ENCODE results near the gene TMEM219. TPM values are rescaled to one million over a fixed set of nuclear protein-coding genes. Genes with fewer than 3 reads are reported as not detected.

TMEM219 gene
- total RNA-seq, 1 experiment from 2014 or later, result 92.1 TPM

DNA sequence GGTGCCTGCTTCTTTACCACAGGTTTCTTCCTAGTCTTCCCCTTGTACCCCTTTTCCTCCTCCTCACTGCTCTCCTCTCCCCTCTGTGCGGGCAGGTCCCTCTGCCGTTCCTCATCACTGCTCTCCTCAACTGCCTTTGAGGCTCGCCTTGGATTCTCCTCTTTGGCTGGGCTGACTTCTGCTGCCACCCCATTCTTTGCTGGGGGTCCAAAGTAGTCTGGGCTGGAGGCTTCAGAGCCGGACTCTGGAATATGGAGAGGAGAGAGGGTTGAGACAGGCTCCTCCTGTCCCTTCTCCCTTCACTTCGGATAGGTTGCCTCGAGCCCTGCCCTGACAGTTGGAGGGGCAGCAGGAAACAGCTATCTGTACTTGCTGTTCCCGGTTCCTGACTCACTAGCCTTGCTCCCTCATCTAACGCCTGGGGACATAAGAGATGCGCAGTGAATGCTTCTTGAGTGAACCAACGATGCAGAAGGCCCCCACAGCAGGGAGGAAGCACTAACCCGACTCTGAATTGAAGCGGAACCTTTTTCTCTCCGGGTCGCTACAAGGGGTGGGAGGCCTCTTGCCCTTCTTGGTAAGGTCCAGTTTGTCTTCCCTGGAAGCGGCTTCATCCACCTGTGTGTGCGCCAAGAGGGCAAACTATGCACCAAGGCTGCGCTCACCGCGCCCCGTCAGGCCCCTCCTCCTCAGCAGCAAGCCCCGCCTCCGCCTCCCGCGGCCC, 32.9 kb downstream of the TMEM219 start:
- peaks cover 53% of the 10 kb centered on the region for H3K36me3 Mint-ChIP-seq (ENCODE audit: insufficient read depth, unreplicated experiment)
- BruUV-seq (replicated peaks), result TSS peak; percentile 75
- CTCF ChIA-PET, result interaction anchor here (1.1 to 1.2 kb wide), 4 partner anchors 11 to 68 kb away, joined by 3 to 5 read pairs (median 4); partner anchors contain the start of genes KCTD13 and TAOK2
- TF ChIP-seq, protein P1, sequence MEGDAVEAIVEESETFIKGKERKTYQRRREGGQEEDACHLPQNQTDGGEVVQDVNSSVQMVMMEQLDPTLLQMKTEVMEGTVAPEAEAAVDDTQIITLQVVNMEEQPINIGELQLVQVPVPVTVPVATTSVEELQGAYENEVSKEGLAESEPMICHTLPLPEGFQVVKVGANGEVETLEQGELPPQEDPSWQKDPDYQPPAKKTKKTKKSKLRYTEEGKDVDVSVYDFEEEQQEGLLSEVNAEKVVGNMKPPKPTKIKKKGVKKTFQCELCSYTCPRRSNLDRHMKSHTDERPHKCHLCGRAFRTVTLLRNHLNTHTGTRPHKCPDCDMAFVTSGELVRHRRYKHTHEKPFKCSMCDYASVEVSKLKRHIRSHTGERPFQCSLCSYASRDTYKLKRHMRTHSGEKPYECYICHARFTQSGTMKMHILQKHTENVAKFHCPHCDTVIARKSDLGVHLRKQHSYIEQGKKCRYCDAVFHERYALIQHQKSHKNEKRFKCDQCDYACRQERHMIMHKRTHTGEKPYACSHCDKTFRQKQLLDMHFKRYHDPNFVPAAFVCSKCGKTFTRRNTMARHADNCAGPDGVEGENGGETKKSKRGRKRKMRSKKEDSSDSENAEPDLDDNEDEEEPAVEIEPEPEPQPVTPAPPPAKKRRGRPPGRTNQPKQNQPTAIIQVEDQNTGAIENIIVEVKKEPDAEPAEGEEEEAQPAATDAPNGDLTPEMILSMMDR (IDR thresholded peaks at IDR 0.05; ENCODE audit: unreplicated experiment), result no peak
- H3K4me1 Mint-ChIP-seq (ENCODE audit: low read depth, unreplicated experiment), result peaks cover 26% of the 10 kb centered on the region
- peak overlapping the region; percentile 100 for H3K4me3 Mint-ChIP-seq (ENCODE audit: low read depth, unreplicated experiment)
- peak; percentile 88 for DNase-seq
- intact Hi-C loops (cut with micrococcal nuclease; ENCODE audit: unreplicated experiment), result no loop called here
- H3K27me3 Mint-ChIP-seq (ENCODE audit: unreplicated experiment), result no peaks in the 10 kb centered on the region
- H3K27ac Mint-ChIP-seq (ENCODE audit: unreplicated experiment), result peak overlapping the region; percentile 87
- H3K9me3 Mint-ChIP-seq (ENCODE audit: low read depth, unreplicated experiment), result no peaks in the 10 kb centered on the region

DNA sequence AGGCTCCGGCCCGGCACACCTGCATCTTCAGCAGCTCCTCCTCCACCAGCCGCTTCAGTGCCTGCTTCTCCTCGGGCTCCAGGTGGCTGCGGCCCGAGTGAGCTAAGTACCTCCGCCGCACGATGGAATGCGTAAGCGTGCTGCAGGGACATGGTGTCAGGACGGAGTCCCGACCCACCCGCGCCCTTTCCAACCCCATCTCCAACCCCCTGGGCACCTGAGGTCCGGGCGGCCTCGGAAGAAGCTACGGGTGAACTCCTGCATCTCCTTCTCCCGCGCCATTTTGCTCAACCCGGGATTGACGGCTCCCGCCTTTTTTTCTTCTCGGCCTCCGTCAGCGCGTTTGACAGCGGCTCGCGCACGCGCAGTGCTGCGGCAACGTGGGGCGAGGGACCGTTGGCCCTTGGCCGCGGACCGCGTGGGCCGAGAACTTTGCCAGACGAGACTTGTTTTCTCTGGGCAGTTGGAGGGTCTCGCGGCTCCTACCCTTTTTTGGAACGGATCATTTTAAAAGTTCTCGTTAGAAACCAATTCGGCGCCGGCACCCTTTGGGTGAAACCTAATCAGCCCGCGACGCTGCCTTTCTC, 33.5 kb downstream of the TMEM219 start, which contains the start of gene HIRIP3:
Gene HIRIP3 (minus strand): TSS at position 294 of the 587 bp plus-strand sequence. CDS start 12 bp downstream, at position 282.
- CTCF ChIA-PET, result interaction anchor here (0.6 to 1.2 kb wide), 4 partner anchors 10 to 147 kb away, joined by 3 to 5 read pairs (median 4); partner anchors contain the start of gene KCTD13
- Mint-ChIP-seq H3K4me1 (ENCODE audit: low read depth, unreplicated experiment) (peaks cover 26% of the 10 kb centered on the region), H3K9me3 (ENCODE audit: low read depth, unreplicated experiment) (no peaks in the 10 kb centered on the region), H3K4me3 (ENCODE audit: low read depth, unreplicated experiment) (peak within 1 kb of the TSS; percentile 100), H3K27me3 (ENCODE audit: unreplicated experiment) (no peaks in the 10 kb centered on the region), H3K36me3 (ENCODE audit: insufficient read depth, unreplicated experiment) (peaks cover 53% of the 10 kb centered on the region), H3K27ac (ENCODE audit: unreplicated experiment) (peak within 1 kb of the TSS; percentile 87)
- intact Hi-C loops (cut with micrococcal nuclease; ENCODE audit: unreplicated experiment), result no loop called here
- peak; percentile 92 for DNase-seq
- TF ChIP-seq, protein P1 (IDR thresholded peaks at IDR 0.05; ENCODE audit: unreplicated experiment), result no peak
- TSS peak; percentile 62 for BruUV-seq (replicated peaks)

DNA sequence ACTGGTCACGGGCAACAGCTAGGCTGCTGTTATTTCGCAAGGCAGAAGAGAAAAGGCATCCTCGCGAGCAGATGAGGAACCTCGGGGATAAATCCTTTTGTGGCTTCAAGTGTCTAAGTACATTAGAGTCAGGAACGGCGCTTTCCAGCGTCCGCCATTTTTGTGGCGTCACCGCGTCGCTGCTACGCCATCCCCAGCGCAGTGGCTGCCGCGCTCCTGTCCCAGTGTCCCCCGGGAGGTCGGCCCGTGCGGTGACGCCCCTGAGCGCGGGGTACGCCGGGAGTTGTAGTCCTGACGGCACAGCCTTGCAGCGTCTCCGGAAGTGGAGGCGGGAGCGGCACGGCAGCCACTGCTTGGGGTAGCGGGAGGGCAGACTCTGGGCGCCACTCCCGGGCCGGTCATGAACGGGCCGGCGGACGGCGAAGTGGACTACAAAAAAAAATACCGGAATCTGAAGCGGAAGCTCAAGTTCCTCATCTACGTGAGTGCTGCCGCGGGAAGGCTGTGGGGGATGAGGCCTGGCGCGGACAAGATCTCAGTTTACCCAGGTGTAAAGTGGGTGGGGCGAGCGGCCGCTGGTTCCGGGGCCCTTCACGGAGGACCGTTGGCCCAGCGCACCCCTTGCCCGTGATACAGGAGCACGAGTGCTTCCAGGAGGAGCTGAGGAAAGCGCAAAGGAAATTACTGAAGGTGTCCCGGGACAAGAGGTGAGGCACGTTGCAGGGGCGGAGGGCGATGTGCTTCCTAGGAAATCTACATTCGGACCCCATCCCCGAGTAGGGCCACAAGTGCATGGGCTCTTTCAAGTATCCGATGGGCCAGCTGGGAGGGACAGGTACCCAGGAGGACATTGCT, 34.3 kb downstream of the TMEM219 start, which contains the start of gene INO80E:
Gene INO80E (plus strand): TSS at position 331 of the 855 bp plus-strand sequence. CDS start 70 bp downstream, at position 401.
- intact Hi-C loops (cut with micrococcal nuclease; ENCODE audit: unreplicated experiment), result no loop called here
- H3K9me3 Mint-ChIP-seq (ENCODE audit: low read depth, unreplicated experiment), result no peaks in the 10 kb centered on the region
- peaks cover 49% of the 10 kb centered on the region for H3K36me3 Mint-ChIP-seq (ENCODE audit: insufficient read depth, unreplicated experiment)
- TF ChIP-seq, protein P1 (IDR thresholded peaks at IDR 0.05; ENCODE audit: unreplicated experiment), result no peak
- peak within 1 kb of the TSS; percentile 100 for H3K4me3 Mint-ChIP-seq (ENCODE audit: low read depth, unreplicated experiment)
- peak; percentile 100 for DNase-seq
- BruUV-seq (replicated peaks), result no TSS peak
- H3K27ac Mint-ChIP-seq (ENCODE audit: unreplicated experiment), result peak within 1 kb of the TSS; percentile 87
- no peaks in the 10 kb centered on the region for H3K27me3 Mint-ChIP-seq (ENCODE audit: unreplicated experiment)
- H3K4me1 Mint-ChIP-seq (ENCODE audit: low read depth, unreplicated experiment), result peaks cover 26% of the 10 kb centered on the region
- CTCF ChIA-PET, result interaction anchor here (0.6 to 1.2 kb wide), 4 partner anchors 10 to 148 kb away, joined by 3 to 5 read pairs (median 4); partner anchors contain the start of gene KCTD13

DNA sequence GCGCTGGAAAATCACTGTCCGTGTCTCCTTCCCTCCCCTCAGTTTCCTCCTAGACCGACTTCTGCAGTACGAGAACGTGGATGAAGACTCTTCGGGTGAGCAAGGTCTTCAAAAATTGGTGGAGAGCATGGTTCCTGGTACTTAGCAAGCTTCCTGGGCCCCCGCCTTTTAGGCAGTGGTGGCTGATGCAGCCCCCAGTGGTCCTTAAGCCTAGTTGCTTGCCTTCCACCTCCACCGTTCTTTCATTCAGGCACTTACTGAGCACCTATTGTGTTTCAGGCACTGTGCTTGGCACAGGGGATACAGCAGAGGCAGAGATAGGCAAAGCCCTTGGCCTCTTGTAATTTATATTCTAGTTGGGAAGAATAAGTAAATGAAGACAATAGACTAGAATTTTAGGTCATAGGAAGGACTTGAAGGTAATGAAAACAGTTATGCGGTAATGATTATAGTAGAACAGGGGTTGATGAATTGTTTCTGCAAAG, 34.9 kb downstream of the TMEM219 start:
- Mint-ChIP-seq H3K9me3 (ENCODE audit: low read depth, unreplicated experiment) (no peaks in the 10 kb centered on the region), H3K4me1 (ENCODE audit: low read depth, unreplicated experiment) (peaks cover 26% of the 10 kb centered on the region), H3K27ac (ENCODE audit: unreplicated experiment) (peak overlapping the region; percentile 87), H3K4me3 (ENCODE audit: low read depth, unreplicated experiment) (peak overlapping the region; percentile 100), H3K36me3 (ENCODE audit: insufficient read depth, unreplicated experiment) (peaks cover 49% of the 10 kb centered on the region), H3K27me3 (ENCODE audit: unreplicated experiment) (no peaks in the 10 kb centered on the region)
- TF ChIP-seq, protein P1 (IDR thresholded peaks at IDR 0.05; ENCODE audit: unreplicated experiment), result no peak
- BruUV-seq (replicated peaks), result no TSS peak
- intact Hi-C loops (cut with micrococcal nuclease; ENCODE audit: unreplicated experiment), result no loop called here
- DNase-seq, result no peak
- CTCF ChIA-PET, result no interaction called here
